ENCODE measurements around the gene SLC6A13. TPM values are rescaled to one million over a fixed set of nuclear protein-coding genes. Genes with fewer than 3 reads are reported as not detected.

Gene SLC6A13
- total RNA-seq, 1 experiment from 2014 or later: not detected

GRCh38 chr12:264269-264668 lies 1.6 kb upstream of the SLC6A13 start:
- Mint-ChIP-seq H3K27me3 (ENCODE audit: low read depth) (peaks cover 6% of the 10 kb centered on the region), H3K27ac (no peak overlapping the region), H3K4me1 (peaks cover 4% of the 10 kb centered on the region in 2 experiments), H3K4me3 (no peak overlapping the region), H3K9me3 (peaks cover 0 to 2% of the 10 kb centered on the region in 2 experiments; a peak in 1 of 5 replicates), H3K36me3 (ENCODE audit: insufficient read depth in 1 of 3, low read depth in 3 of 3) (no peaks in the 10 kb centered on the region)
- no peak overlapping the region for H3K14ac ChIP-seq (ENCODE audit: insufficient read depth, low read length)
- H2AFZ ChIP-seq (ENCODE audit: low read length): no peak overlapping the region
- no peak overlapping the region for H3T11ph ChIP-seq (ENCODE audit: low read length)
- no peaks in the 10 kb centered on the region for H3K79me2 ChIP-seq (ENCODE audit: insufficient read depth, low read length)
- H3K23me2 ChIP-seq (ENCODE audit: insufficient read length, low read depth, low read length, poor library complexity, severe bottlenecking): no peaks in the 10 kb centered on the region
- no peak overlapping the region for H4K91ac ChIP-seq (ENCODE audit: insufficient read length, low read depth, low read length)
- no peak overlapping the region for H4K5ac ChIP-seq (ENCODE audit: insufficient read length, low read depth, low read length)
- H3K4me1 ChIP-seq (ENCODE audit: insufficient read depth, low read length): no peaks in the 10 kb centered on the region
- H2BK20ac ChIP-seq (ENCODE audit: low read depth, low read length, poor library complexity, severe bottlenecking): no peak overlapping the region
- no peak overlapping the region for H3K18ac ChIP-seq (ENCODE audit: insufficient read length, low read depth, low read length)
- no peak overlapping the region for H2AK5ac ChIP-seq (ENCODE audit: insufficient read length, low read length)
- H2BK5ac ChIP-seq (ENCODE audit: insufficient read length, low read length): no peak overlapping the region
- H3K4me2 ChIP-seq (ENCODE audit: insufficient read depth, insufficient read length, low read length): no peak overlapping the region
- WGBS (ENCODE audit: extremely low coverage, insufficient read length, low lambda C conversion rate): no CpG with 5 or more reads among the region's 3 CpGs
- no peaks in the 10 kb centered on the region for H3K79me1 ChIP-seq (ENCODE audit: insufficient read depth, low read depth, low read length, poor library complexity, severe bottlenecking)
- no peak overlapping the region for H3K9ac ChIP-seq (ENCODE audit: extremely low read depth, insufficient read length, low read length)
- H2BK15ac ChIP-seq (ENCODE audit: low read depth, low read length): no peak overlapping the region
- H3K9me3 ChIP-seq (ENCODE audit: control insufficient read depth, low read depth, low read length): no peaks in the 10 kb centered on the region
- no peak overlapping the region for H2BK12ac ChIP-seq (ENCODE audit: insufficient read length, low read depth, low read length)
- H3K4ac ChIP-seq (ENCODE audit: low read depth, low read length): no peak overlapping the region
- TF ChIP-seq, protein P1, sequence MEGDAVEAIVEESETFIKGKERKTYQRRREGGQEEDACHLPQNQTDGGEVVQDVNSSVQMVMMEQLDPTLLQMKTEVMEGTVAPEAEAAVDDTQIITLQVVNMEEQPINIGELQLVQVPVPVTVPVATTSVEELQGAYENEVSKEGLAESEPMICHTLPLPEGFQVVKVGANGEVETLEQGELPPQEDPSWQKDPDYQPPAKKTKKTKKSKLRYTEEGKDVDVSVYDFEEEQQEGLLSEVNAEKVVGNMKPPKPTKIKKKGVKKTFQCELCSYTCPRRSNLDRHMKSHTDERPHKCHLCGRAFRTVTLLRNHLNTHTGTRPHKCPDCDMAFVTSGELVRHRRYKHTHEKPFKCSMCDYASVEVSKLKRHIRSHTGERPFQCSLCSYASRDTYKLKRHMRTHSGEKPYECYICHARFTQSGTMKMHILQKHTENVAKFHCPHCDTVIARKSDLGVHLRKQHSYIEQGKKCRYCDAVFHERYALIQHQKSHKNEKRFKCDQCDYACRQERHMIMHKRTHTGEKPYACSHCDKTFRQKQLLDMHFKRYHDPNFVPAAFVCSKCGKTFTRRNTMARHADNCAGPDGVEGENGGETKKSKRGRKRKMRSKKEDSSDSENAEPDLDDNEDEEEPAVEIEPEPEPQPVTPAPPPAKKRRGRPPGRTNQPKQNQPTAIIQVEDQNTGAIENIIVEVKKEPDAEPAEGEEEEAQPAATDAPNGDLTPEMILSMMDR (conservative IDR thresholded peaks at IDR 0.05): no peak
- H4K20me1 ChIP-seq (ENCODE audit: control insufficient read depth, insufficient read depth, insufficient read length): no peaks in the 10 kb centered on the region
- no peaks in the 10 kb centered on the region for H3K27me3 ChIP-seq (ENCODE audit: insufficient read depth, low read length)
- H3K56ac ChIP-seq (ENCODE audit: insufficient read length, low read depth, low read length): no peak overlapping the region
- H3K23ac ChIP-seq (ENCODE audit: insufficient read length, low read depth, low read length): no peak overlapping the region
- no peak overlapping the region for H4K8ac ChIP-seq (replicated peaks; ENCODE audit: insufficient read length, low read depth, low read length)
- no peak overlapping the region for H2BK120ac ChIP-seq (ENCODE audit: low read depth, low read length, poor library complexity, severe bottlenecking)
- no peak overlapping the region for H3K27ac ChIP-seq (ENCODE audit: insufficient read length, low read depth, low read length)
- DNase-seq: no peak

Data from H9 (cell line).